Measurements from ENCODE around the gene AHI1. TPM values are rescaled to one million over a fixed set of nuclear protein-coding genes. Genes with fewer than 3 reads are reported as not detected.
A peak's percentile ranks its signal among the peaks of the same experiment; 100 is the strongest.
"Not testable (repeated sequence)": the region's sequence is repeated elsewhere in the genome, so short reads cannot be mapped to it uniquely, and the experiment has no call there.

AHI1 gene
- polyA plus RNA-seq, 10 donors = 14.5 to 33.9 (median 18.9) TPM

DNA sequence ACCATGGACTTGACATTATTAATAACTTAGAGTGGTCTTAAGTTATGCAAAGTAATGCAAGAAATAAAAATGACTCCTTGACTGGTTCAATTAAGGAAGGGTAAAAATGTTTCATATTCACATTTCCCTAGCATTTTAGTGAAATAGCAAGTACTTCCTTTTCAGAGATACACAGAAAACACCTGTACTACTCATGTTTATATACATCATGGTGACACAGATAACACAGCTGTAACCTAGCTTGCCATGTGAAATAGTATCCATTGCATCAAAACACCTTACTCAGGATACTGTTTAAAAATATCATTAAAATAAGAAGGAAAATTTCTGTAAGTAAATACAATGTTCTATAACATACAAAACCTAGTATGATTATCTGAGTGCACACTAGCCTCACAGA, 102.4 kb downstream of the AHI1 start:
- no peak for DNase-seq

DNA sequence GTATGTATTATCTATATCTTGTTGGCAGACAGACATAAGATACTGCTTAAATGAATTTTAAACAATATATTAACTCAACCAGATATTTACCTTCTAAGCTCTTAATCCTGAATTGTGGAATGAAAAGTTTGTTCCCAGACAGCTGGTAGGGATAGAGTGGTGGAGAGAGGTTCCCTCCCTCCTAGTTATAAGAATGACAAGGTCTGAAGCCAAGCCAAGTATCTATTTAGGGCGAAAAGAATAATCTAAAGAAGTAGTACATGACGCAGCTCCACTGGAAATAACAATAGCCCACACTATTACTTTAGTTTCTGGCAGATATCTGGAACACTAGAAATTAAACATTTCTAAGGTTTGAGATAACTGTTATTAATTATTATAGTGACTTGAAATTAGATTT, 104.3 kb downstream of the AHI1 start:
- DNase-seq = no peak

DNA sequence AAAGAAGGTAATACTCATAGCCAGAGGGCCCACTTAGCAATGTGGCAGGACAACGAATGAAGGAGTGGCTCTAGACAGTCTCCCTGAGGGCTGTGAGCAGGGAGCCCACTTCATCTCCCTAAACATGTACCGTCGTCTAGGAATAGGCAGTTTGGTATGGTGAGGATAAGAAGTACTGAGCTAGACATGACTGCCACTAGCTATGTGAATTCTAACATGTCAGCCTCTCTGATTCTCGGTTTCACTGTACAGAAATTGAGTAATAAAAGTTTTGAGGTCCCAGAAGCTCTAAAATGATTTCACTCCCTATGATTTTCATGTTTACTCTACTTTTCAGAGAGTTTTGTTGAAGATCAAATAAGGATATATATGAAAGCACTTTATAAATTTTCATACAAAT, 107.1 kb downstream of the AHI1 start:
- no peak for DNase-seq

DNA sequence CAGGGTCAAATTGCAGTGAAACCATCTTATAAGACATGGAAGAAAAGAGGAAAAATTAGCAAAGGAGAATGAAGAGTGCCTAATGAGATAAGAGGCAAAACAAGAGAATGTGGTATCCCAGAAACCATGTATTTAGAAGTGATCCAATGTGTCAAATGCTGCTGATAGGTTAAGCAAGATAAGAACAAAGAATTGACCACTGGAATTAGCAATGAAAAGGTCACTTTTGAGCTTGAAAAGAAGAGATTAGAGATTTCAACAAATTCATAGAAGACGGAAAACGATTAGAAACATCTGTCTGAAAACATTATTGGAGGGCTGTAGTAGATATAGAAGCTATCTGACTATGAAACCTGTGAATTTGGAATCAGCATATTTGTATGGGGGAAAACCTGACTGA, 112.2 kb downstream of the AHI1 start:
- no peak for DNase-seq

DNA sequence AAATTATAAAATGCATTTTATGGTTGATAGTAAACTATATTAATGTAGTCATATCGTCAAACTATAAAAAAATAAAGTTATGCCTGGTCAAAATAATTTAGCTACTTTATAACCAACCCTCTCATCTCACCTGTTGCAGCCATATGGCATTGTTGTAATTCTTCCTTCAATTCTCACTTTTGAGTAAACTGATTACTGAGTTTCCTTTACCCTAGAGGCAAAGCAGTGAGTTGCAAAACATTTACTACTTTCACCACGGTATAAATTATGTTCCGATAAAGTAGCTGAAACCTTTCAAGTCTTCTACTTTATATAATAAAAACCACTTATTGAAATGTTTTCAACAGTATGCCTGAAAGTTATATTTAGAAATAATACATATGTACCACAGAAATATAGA, 113.8 kb downstream of the AHI1 start:
- DNase-seq = no peak

DNA sequence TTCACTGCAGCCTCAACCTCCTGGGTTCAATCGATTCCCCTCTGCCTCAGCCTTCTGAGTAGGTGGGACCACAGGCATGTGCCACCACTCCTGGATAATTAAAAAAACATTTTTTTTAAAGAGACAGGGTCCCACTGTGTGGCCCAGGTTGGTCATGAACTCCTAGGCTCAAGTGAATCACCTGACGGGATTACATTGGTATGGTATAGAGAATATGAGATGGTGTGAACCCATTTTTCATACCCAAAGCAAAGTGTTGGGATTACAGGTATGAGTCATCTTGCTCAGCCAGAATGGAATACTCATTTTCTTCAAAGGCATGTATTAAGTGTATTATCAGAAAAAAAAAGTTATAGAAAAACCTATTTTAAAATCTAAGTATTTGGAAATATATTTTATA, 114.2 kb downstream of the AHI1 start:
- no peak for DNase-seq

DNA sequence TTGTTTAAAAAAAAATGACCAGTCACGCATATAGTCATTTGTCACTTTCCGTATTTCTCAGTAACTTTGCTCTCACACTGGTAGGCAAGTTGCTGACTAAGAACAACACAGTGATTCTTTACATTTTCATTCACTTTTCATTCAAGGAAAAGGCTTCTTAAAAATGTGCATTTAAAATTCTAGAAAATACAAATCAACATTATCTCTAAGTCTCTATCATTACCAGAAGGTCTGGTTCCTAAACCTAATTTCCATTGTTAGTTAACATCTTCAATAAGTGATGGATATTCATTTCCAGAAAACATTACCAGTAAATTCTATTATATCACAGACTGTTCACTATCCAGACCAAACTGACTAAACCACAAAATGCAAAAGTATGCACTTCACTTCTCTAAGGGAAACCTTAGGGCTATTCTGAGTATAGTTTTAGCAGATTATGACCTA, 115.3 kb downstream of the AHI1 start:
- no peak for DNase-seq

DNA sequence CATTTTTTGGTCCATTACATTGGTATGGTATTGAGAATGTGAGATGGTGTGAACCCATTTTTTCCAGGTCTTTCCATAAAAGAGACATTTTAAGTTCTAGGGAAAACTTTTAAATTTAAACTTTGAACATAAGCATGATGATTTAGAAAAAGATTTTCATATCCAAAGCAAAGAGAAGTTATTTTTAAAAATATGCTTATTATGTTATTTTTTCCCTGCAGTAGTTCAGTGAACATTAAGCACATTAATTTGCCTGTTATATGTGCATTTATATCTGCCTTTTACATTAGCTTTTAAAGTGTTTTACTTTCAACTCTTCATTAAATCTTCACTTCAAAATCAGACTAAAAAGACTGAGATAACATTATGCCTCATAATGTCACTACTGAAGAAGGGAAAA, 116.7 kb downstream of the AHI1 start:
- DNase-seq = no peak

DNA sequence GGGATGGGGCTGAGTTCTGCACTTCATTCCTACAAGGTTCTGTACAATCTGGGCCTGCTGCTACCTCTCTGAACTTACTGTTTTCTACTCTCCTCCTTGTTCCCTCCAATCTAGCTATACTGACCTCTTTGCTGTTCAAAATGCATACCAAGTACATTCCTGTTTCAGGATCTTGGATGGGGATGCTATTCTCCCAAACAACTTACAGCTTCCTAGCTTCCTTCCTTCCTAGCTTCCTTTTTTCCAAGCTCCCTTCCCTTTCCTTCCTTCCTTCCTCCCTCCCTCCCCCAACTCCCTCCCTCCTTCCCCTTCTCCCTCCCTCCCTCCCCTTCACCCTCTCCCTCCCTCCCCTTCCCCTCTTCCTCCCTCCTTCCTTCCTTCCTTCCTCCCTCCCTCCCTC, 117.9 kb downstream of the AHI1 start:
- DNase-seq = no peak

DNA sequence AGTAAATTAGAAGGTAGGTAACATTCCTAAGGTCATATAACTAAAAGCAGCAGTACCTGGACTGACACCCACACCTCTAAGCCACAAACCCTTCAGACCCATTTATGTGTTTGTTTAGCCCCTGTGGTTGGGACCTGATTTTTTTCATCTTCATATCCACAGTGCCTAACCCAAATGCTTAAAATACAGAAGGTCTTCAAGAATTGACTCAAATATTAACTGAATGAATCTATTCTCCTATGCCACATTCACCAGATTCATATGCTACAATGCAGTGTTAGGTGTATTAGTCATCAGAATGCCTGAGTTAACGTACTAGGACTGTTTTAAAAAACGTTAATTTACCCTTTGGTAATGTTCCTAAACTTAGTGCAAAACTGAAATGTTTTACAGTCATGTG, 124.8 kb downstream of the AHI1 start:
- no peak for DNase-seq

DNA sequence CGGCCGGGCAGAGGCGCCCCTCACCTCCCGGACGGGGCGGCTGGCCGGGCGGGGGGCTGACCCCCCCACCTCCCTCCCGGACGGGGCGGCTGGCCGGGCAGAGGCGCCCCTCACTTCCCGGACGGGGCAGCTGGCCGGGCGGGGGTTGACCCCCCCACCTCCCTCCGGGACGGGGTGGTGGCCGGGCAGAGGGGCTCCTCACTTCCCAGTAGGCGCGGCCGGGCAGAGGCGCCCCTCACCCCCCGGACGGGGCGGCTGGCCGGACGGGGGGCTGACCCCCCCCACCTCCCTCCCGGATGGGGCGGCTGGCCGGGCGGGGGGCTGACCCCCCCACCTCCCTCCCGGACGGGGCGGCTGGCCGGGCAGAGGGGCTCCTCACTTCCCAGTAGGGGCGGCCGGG, 133.9 kb downstream of the AHI1 start:
- not testable (repeated sequence) for DNase-seq

DNA sequence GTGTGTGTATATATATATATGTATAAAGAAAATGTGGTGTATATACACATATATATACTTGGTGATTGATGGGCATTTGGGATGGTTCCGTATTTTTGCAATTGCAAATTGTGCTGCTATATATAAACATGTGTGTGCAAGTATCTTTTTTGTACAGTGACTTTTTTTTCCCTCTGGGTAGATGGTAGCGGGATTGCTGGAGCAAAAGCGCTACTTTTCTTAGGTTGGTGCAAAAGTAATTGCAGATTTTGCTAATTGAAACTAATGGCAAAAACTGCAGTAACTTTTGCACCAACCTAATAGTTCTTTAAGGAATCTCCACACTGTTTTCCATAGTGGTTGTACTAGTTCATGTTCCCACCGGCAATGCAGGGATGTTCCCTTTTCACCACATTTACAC, 135.4 kb downstream of the AHI1 start:
- no peak for DNase-seq

DNA sequence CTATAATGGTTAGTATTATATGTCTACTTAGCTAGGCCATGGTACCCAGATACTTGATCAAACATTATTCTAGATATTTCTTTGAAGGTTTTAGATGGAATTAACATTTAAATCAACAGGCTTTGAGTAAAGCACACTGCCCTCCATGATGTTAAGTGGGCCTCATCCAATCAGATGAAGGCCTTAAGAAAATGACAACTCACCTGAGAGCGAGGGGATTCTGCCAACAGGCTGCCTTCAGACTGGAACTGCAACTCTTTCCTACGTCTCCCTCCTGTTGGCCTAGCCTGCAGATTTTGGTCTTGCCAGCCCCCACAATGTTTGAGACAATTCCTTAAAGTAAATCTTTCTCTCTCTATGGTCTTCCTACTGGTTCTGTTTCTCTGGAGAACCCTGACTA, 137.3 kb downstream of the AHI1 start:
- DNase-seq = no peak

DNA sequence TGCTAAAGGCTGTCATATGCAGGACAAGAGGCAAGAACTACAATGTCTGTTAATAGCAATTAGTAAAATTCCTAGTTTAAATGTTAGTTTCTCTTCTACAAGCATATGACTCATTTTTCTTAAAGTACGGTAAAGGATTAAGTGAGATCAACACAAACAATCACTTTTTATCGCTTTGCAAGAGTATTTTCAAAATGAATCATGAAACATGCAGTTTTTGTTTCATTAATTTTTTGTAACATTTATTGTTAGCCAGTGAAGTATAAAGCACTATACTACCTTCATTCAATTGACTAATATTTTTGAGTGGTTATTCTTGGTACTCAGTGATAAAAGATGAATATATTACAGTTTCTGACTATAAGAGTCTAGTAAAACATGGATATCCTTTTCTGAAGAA, 138.6 kb downstream of the AHI1 start:
- no peak for DNase-seq

DNA sequence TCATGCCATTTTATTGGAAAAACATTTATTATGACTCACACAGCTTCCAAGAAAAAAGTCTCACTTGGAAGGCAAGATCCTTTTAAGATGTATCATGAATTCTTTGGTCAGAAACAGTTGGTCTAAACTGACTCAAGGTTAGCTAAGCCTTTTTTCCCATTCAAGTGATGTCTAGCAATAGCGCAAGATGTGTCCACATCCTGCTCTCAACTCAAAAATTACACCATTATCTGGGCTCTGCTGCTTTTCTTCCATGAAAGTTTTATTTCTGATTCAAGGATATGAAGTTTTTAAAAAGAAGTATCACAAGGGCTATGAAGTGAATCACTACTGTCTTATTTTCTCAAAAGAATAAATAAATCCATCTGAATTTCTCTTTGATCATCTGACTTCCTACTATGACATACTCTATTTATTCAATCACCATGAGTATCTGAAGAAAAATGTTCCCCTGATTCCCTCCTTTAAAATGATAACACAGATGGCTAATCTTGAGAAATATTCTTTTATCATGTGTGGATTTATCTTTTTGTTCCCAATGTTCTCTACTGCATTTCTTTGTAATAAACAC, 139.2 kb downstream of the AHI1 start:
- peak in 1 of 3 donors; percentile 83 for DNase-seq

DNA sequence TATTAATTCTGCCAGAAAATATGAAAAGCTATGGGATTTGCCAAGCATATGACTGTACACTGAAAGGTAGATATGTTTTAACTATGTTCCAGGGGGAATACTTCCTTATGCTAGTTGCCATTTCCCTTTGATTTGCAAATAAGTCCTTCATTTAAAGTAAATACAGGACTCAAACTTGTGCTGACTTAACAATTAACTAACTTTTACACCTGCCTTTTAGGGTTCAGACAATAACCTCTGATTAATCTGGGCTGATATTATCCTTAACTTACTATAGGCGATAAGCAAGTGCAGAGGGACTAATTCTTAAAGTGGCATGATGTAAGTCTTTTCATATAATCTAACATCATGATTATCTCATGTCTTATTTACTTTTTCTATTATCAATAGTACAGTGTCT, 143.1 kb downstream of the AHI1 start:
- no peak for DNase-seq

DNA sequence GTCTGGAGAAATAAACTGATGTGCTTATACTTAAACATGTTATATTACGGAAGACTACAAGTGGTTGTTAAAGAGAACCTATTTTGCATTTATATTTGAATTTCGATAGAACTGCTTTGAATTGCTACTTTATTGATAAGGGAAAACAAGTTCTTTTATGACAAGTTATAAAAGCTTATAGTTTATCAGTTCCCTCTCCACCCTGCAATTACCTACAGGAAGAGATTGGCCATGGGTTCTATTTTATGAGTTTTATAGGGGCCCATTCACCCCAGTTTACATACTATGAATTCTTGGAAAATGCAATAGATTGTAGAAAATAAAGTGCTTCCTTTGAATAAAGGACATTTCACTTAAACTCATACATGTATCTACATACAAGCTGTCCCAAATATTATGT, 144.4 kb downstream of the AHI1 start:
- no peak for DNase-seq

DNA sequence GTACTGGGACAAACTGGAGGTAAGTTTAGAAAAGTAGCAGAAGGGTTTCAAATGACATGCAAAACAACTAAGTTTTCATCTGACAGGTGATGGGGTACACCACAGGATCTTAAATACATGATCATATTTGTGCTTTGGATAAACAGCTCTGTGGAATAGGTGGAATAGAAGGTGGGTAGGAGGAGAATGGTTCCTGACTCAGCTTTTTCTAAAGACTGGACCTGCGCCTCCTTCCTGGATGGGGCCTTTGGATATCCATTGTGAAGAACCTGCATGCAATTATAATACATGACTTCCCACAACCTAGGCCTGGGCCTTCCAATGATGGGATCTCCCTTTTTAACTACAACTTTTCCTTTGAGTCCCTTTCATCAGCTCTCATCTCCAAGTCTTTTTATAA, 145.9 kb downstream of the AHI1 start:
- DNase-seq = no peak

DNA sequence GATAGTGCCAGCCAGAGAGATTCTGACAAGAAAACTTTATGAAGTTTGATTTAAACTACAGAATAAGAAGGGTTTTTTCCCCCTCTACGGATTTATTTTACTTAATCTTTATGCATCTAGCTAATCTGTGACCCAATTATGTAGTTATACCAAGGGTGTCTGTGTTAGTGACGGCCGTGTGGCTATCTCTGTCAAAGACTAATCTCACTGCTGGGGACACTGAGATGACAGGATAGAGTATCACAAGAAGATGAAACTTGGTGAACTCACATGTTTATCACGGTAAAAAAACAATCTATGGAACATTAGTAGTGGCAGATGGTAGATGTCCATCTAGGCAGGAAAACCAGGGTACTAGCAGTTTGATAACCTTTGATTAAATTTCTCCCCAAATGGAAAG, 149.7 kb downstream of the AHI1 start:
- no peak for DNase-seq

DNA sequence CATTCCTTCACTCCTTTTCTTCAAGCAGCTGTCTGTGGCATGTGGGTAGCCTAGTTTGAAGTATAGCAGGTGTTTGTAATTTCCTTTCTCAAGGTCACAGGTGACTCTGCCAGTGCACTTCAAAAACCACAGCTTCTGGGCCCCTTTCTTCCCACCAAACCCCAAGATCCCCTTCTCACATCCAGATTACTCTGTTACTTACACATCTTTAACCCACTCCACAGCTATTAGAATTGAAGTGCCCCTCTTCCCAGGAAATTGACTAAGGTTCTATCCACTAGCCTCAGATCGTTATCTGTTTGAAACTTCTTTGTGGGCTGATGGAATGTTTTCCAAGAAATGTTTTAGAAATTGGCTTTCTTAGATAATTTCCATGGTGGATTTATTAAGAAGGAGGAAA, 150.8 kb downstream of the AHI1 start:
- DNase-seq = peak in 1 of 3 donors; percentile 28

DNA sequence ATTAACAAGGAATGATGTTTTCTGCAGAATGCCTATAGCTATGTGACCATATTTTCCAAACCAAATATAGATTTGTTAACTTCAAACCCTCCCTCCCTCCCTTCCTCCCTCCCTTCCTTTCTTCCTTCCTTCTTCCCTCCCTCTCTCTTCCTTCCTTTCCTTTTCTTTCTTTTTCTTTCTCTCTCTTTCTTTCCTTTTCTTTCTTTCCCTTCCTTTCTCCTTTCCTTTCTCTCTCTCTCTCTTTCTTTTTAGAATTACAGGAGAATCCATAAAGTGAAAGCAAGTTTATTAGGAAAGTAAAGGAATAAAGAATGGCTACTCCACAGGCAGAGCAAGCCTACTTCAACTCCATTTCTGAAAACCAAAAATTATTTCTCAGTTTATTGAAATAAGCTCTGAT, 153.0 kb downstream of the AHI1 start:
- no peak for DNase-seq

DNA sequence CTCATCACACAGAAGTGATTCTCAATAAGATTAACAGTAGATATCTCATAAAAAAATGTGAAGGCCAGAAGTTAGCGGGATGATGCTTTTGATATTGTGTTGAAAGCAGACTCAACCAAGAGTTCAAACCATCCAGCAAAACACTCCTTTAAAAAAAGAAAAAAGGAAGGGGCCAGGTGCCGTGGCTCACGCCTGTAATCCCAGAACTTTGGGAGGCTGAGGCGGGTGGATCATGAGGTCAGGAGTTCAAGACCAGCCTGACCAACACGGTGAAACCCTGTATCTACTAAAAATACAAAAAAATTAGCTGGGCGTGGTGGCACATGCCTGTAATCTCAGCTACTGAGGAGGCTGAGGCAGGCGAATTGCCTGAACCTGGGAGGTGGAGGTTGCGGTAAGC, 157.6 kb downstream of the AHI1 start:
- not testable (repeated sequence) for DNase-seq

DNA sequence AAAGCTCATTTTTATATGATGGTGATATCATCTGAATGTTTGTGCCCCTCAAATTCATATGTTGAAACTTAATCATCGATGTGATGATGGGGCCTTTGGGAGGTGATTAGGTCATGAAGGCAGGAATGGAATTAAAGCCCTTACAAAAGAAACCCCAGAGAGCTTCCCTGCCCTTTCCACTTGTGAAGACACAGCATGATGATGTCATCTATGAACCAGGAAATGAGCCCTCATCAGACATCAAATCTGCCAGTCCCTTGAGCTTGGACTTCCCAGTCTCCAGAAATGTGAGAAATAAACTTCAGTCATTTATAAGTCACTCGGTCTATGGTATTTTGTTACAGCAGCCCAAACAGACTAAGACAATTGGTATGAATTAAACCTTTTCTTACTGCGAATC, 163.4 kb downstream of the AHI1 start:
- no peak for DNase-seq

DNA sequence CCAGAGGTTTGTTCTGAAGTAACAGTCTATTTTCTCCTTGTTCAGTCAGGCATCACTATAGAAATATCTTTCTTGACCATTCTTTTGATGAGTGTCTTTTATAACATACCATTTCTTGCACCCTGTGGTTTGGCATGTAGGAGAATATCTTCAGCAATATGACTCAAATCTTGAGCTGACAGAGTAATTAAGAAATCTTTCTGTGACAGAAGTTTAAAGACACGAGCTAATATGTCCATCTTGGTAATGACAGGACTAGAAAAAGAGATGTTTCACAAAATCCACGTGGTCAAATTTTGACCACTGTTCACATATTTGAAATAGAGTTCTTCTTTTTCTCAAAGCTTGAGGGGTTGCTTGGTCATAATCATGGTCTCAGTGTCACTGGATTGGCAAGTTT, 166.5 kb downstream of the AHI1 start:
- DNase-seq = no peak

Measured in muscle of back (tissue), 11 donors.